Peyer's patch (tissue), 4 donors: ENCODE results near the gene CD80. TPM values are rescaled to one million over a fixed set of nuclear protein-coding genes. Genes with fewer than 3 reads are reported as not detected.

Experiments
- DNase-seq, 3 donors: peaks; one replicate each; pipeline ENCODE4 v3.0.0-alpha.2; 2017 to 2019
- H3K27ac ChIP-seq, 4 donors: fragments of 200-600 bp; sonication (generic); one replicate each; pipeline ENCODE4 v1.5.1; 2016 to 2019
- H3K27me3 ChIP-seq, 2 donors: fragments of 200-600 bp; sonication (generic); one replicate each; pipeline ENCODE4 v1.5.1; 2019
- H3K36me3 ChIP-seq, 3 donors: fragments of 200-600 bp; sonication (generic); one replicate each; pipeline ENCODE4 v1.5.1; 2016 to 2019
- H3K4me1 ChIP-seq, 4 donors: fragments of 200-600 bp; sonication (generic); one replicate each; pipeline ENCODE4 v1.5.1; 2016 to 2019
- H3K4me3 ChIP-seq, 4 donors: fragments of 200-600 bp; sonication (generic); 1 replicate in 3 of 4; 2 replicates in 1 of 4; pipeline ENCODE4 v1.5.1; 2016 to 2019; ENCODE audit warnings: mild to moderate bottlenecking in 1 of 4
- H3K9me3 ChIP-seq, 4 donors: fragments of 200-600 bp; sonication (generic); one replicate each; pipeline ENCODE4 v1.5.1; 2016 to 2019; ENCODE audit warnings: mild to moderate bottlenecking in 1 of 4
- POLR2A ChIP-seq, 2 donors: fragments of 450-650 bp; IDR thresholded peaks; one replicate each; pipeline ENCODE4 v1.5.1; 2017; ENCODE audit warnings: antibody characterized with exemption in 2 of 2, mild to moderate bottlenecking in 2 of 2, moderate library complexity in 2 of 2
- total RNA-seq, 4 donors: library from RNA; depleted of rRNA; stranded (reverse); fragments of >200 nt; gene quantifications; one replicate each; pipeline ENCODE4 v1.1.0, GENCODE V29; 2016
- TF ChIP-seq, protein P1 (sequence below), 6 experiments: fragments of 450-650 bp in 4 of 6; fragments of 200-600 bp in 2 of 6; sonication (generic) in 1 of 6; IDR thresholded peaks; one replicate each; pipeline ENCODE4 v1.5.1; 2017 to 2019; ENCODE audit warnings: antibody characterized with exemption in 6 of 6, mild to moderate bottlenecking in 3 of 6, moderate library complexity in 1 of 6

Gene CD80
- total RNA-seq, 4 donors from 2014 or later = 4.2 to 19.8 TPM; not detected in 2

DNA sequence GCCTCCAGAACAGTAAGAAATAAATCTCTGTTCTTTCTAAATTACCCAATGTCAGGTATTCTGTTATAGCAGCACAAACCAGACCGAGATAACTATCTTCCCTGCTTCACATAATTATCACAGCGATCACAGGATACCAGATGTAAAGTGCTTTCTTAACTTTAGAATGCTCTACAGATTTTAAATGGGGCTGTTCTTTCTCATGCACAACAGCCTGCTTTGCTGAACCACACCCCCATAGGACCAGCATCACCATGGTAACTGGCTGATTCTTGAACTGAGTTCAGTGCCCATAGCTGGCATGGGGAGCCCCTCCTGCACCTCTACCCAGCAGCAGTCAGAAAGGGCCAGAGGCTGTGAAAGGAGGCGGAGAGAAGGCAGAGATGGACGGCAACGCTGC lies 7.8 kb downstream of the CD80 start:
- no peak overlapping the region for H3K27ac ChIP-seq
- H3K4me1 ChIP-seq = peaks cover 0 to 4% (median 0%) of the 10 kb centered on the region in 4 donors
- no peaks in the 10 kb centered on the region for H3K27me3 ChIP-seq
- TF ChIP-seq POLR2A (IDR thresholded peaks at IDR 0.05) = no peak
- TF ChIP-seq, protein P1, sequence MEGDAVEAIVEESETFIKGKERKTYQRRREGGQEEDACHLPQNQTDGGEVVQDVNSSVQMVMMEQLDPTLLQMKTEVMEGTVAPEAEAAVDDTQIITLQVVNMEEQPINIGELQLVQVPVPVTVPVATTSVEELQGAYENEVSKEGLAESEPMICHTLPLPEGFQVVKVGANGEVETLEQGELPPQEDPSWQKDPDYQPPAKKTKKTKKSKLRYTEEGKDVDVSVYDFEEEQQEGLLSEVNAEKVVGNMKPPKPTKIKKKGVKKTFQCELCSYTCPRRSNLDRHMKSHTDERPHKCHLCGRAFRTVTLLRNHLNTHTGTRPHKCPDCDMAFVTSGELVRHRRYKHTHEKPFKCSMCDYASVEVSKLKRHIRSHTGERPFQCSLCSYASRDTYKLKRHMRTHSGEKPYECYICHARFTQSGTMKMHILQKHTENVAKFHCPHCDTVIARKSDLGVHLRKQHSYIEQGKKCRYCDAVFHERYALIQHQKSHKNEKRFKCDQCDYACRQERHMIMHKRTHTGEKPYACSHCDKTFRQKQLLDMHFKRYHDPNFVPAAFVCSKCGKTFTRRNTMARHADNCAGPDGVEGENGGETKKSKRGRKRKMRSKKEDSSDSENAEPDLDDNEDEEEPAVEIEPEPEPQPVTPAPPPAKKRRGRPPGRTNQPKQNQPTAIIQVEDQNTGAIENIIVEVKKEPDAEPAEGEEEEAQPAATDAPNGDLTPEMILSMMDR (IDR thresholded peaks at IDR 0.05) = no peak
- DNase-seq = no peak
- H3K9me3 ChIP-seq = no peaks in the 10 kb centered on the region
- H3K36me3 ChIP-seq = no peaks in the 10 kb centered on the region
- H3K4me3 ChIP-seq = no peak overlapping the region

DNA sequence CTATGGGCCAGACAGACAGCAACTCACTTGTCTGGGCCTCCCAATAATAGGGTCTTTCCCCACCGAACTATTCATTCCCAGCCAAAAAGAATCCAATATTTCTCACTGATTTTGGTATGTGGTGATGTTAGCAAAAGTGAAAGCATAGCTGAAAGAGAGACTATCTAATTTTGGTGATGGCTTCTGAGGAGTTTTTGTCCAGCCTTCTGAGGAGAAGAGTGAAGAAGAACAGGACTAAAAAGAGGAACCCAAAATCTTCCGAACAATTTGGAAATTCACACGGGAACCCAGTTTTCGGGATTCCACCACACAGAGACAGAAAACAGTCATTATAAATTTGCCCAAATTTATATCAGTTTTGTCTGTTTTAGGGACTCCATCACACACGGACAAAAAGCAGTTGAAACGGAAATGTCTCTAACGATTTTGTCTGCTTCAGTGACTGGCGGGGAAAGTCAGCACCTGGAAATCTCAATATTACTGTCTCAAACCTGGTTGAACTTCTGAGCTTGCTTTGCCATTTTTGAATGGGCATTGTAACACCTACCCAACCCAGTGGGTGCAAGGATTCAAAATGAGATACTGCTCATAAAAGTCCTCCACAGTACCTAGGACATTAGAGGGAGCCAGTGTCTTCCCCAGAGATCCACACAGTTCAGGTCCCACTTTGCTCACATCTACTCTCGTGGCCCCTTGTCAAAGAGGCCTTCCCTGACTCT lies 9.1 kb downstream of the CD80 start:
- Histone ChIP-seq H3K9me3 (no peaks in the 10 kb centered on the region), H3K27me3 (no peaks in the 10 kb centered on the region), H3K4me1 (peaks cover 0 to 1% (median 0%) of the 10 kb centered on the region in 4 donors), H3K27ac (no peak overlapping the region), H3K4me3 (no peak overlapping the region), H3K36me3 (no peaks in the 10 kb centered on the region)
- TF ChIP-seq POLR2A (IDR thresholded peaks at IDR 0.05) = no peak
- TF ChIP-seq, protein P1 (IDR thresholded peaks at IDR 0.05) = no peak
- DNase-seq = no peak

DNA sequence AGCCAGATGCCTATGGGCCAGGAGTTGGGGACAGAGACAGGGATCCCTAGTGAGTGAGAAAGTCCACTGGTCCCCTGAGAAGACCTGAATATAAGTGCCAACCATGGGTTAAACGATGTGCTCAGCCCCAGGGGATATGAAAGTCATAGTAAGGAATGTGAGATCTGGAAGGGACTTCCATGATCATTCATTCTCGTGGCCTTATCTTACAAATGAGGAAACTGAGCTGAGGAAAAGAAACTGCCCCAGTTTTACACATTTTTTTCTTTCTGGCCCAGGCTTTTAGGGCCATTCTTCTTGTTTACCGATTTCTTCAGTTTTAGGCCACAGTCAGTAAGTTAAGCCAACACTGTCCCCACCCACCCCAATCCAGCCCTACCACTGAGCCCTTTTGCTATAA lies 11.1 kb downstream of the CD80 start:
- H3K9me3 ChIP-seq = no peaks in the 10 kb centered on the region
- H3K4me3 ChIP-seq = no peak overlapping the region
- H3K36me3 ChIP-seq = no peaks in the 10 kb centered on the region
- no peaks in the 10 kb centered on the region for H3K27me3 ChIP-seq
- DNase-seq = no peak
- H3K27ac ChIP-seq = no peak overlapping the region
- TF ChIP-seq, protein P1 (IDR thresholded peaks at IDR 0.05) = no peak
- TF ChIP-seq POLR2A (IDR thresholded peaks at IDR 0.05) = no peak
- H3K4me1 ChIP-seq = no peaks in the 10 kb centered on the region

DNA sequence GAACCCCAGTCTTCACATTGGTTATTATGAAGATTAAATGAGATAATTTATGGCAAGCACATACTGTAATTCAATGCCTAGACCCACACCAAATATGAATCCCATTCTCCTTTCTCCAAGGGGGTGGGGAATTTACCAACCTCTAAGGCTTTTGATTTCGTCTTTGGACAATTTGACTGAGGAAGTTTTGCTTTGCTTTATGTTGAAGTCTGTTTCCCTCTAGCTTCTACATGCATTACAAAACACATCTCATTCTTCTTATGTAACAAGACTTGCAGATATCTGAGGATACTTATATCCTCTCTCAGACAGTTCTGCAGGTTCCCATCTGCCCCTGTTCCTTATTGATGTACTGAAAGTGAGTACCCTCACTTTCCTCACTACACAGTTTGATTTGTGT lies 12.2 kb downstream of the CD80 start:
- no peak for TF ChIP-seq POLR2A (IDR thresholded peaks at IDR 0.05)
- TF ChIP-seq, protein P1 (IDR thresholded peaks at IDR 0.05) = no peak
- H3K9me3 ChIP-seq = no peaks in the 10 kb centered on the region
- no peaks in the 10 kb centered on the region for H3K4me1 ChIP-seq
- no peak for DNase-seq
- H3K27ac ChIP-seq = no peak overlapping the region
- H3K27me3 ChIP-seq = no peaks in the 10 kb centered on the region
- no peaks in the 10 kb centered on the region for H3K36me3 ChIP-seq
- no peak overlapping the region for H3K4me3 ChIP-seq

DNA sequence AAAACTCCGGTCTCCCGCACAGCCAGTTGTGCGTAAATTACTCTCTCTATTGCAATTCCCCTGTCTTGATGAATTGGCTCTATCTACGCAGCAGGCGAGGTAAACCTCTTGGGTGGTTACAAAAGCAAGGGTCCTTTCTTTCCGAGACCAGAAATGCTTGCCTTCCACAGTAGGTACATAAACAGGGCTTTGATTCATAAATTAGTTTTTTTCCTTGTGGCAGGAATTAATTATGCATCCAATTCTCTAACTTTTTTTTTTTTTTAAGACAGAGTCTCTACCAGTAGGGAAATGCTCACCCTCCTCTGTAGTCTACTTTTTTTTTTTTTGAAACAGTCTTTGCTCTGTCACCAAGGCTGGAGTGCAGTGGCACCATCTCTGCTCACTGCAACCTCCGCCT lies 16.3 kb downstream of the CD80 start:
- Histone ChIP-seq H3K9me3 (no peaks in the 10 kb centered on the region), H3K4me1 (no peaks in the 10 kb centered on the region), H3K4me3 (no peak overlapping the region), H3K36me3 (no peaks in the 10 kb centered on the region), H3K27ac (no peak overlapping the region), H3K27me3 (no peaks in the 10 kb centered on the region)
- TF ChIP-seq, protein P1 (IDR thresholded peaks at IDR 0.05) = no peak
- TF ChIP-seq POLR2A (IDR thresholded peaks at IDR 0.05) = no peak
- no peak for DNase-seq
